HCT116 (cell line): ENCODE results near the gene SLC26A3.

Experiments used
- ATF3 ChIP-seq: IDR thresholded peaks from 2 replicates; pipeline ENCODE4 v1.6.1; 2012
- CEBPB ChIP-seq: IDR thresholded peaks from 2 replicates; pipeline ENCODE4 v1.6.1; 2012; ENCODE audit warnings: low read depth
- CTCF ChIP-seq, 3 experiments: fragments of 200-600 bp in 1 of 3; sonication (generic) in 1 of 3; IDR thresholded peaks in 2 of 3; conservative IDR thresholded peaks in 1 of 3; 2 replicates each; pipeline ENCODE4 v1.5.1; 2012 to 2017; ENCODE audit warnings: low read depth in 2 of 3, low read length in 2 of 3, antibody characterized with exemption in 1 of 3, borderline replicate concordance in 1 of 3, control low read depth in 1 of 3, mild to moderate bottlenecking in 1 of 3, mixed read lengths in 1 of 3, mixed run types in 1 of 3, moderate library complexity in 1 of 3; ENCODE audit not compliant: insufficient read depth in 1 of 3
- EZH2 ChIP-seq: fragments of 200-600 bp; sonication (generic); IDR thresholded peaks from 2 replicates; pipeline ENCODE4 v1.6.1; 2017; ENCODE audit warnings: antibody characterized with exemption, mixed run types
- JUND ChIP-seq: IDR thresholded peaks from 2 replicates; pipeline ENCODE4 v1.6.1; 2012
- MAX ChIP-seq: IDR thresholded peaks from 2 replicates; pipeline ENCODE4 v1.6.1; 2012
- POLR2A ChIP-seq: IDR thresholded peaks from 2 replicates; pipeline ENCODE4 v1.7.0; 2011; ENCODE audit warnings: borderline replicate concordance; ENCODE audit not compliant: insufficient read depth, insufficient read length; ENCODE audit errors: extremely low read depth
- POLR2AphosphoS5 ChIP-seq: IDR thresholded peaks from 2 replicates; pipeline ENCODE4 v1.6.1; 2011; ENCODE audit warnings: mild to moderate bottlenecking, low read depth, low read length, moderate library complexity
- REST ChIP-seq: IDR thresholded peaks from 2 replicates; pipeline ENCODE4 v1.6.1; 2012; ENCODE audit warnings: low read depth
- SP1 ChIP-seq: IDR thresholded peaks from 2 replicates; pipeline ENCODE4 v1.6.1; 2012; ENCODE audit warnings: low read depth
- SRF ChIP-seq: IDR thresholded peaks from 2 replicates; pipeline ENCODE4 v1.6.1; 2012; ENCODE audit warnings: low read depth
- TCF7L2 ChIP-seq: IDR thresholded peaks from 2 replicates; pipeline ENCODE4 v1.7.0; 2011; ENCODE audit warnings: borderline replicate concordance, inconsistent platforms; ENCODE audit not compliant: insufficient read depth, insufficient read length; ENCODE audit errors: extremely low read depth
- ZFX ChIP-seq: fragments of 450-650 bp; IDR thresholded peaks from 2 replicates; pipeline ENCODE4 v1.6.1; 2017
- ZNF274 ChIP-seq: fragments of 200-500 bp; sonication (Bioruptor generic); IDR thresholded peaks from 2 replicates; pipeline ENCODE4 v1.6.1; 2014; ENCODE audit warnings: mild to moderate bottlenecking, low read depth, low read length, inconsistent platforms

- no peak for TF ChIP-seq EZH2
- TF ChIP-seq POLR2A, result no peak
- TF ChIP-seq POLR2AphosphoS5, result no peak
- no peak for TF ChIP-seq CEBPB
- TF ChIP-seq CTCF (IDR thresholded peaks at IDR 0.05 in 2 of 3, conservative IDR thresholded peaks at IDR 0.05 in 1 of 3; ENCODE audit: borderline replicate concordance in 1 of 3, insufficient read depth in 1 of 3, low read depth in 2 of 3, low read length in 2 of 3), result no peak
- no peak for TF ChIP-seq TCF7L2
- TF ChIP-seq REST, result no peak
- TF ChIP-seq ATF3, result no peak
- TF ChIP-seq SP1, result no peak
- TF ChIP-seq ZFX, result no peak
- TF ChIP-seq ZNF274, result no peak
- TF ChIP-seq SRF, result no peak
- TF ChIP-seq MAX, result no peak
- TF ChIP-seq JUND, result no peak
Measured at GRCh38 chr7:107830420-107830819, 27.4 kb upstream of the SLC26A3 start.
